MM.1S (cell line): Measurements from ENCODE around the gene PIEZO2.

Experiments
- EZH2 ChIP-seq: fragments of 300-600 bp; sonication (generic); optimal IDR thresholded peaks from 2 replicates; pipeline ENCODE3; 2017; ENCODE audit warnings: low read depth, mild to moderate bottlenecking, antibody characterized with exemption, low read length, mixed read lengths
- TF ChIP-seq, protein P1 (sequence below): fragments of 300-600 bp; sonication (generic); IDR thresholded peaks from 2 replicates; pipeline ENCODE4 v1.5.1; 2016; ENCODE audit warnings: antibody characterized with exemption, low read length, mixed read lengths

DNA sequence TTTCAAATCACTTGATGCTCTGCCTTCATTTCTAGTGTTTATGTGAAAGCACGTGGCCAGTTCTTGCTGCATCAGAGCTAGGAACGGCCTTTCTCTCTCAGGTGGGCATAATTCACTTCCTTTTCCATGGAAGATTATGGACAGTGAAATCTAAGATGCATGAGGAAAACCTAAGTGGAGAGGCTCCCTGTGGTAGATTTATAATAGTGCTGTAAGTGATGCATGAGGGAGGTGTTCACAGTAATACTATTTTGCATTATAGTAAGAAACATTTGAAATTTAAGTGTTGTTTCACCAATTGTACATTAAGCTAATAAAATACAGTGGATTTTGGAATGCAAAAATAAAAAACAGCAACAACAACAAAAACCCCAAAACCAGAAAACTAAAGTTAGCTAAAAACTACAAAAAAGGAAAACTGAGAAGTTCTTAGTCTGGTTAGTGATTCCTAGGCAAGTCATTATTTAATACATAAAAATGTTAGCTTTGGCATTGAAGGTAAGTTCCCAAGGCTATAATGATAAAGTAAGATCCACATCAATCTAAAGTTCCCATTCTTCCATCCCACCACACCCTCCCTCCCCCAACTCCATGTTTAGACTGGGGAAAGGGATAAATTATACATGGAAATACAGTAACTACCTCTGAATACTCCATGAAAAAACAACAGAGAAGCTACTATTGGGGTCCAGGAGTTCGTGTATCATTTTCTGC lies 469.7 kb downstream of the PIEZO2 start:
- no peak for TF ChIP-seq EZH2
- TF ChIP-seq, protein P1, sequence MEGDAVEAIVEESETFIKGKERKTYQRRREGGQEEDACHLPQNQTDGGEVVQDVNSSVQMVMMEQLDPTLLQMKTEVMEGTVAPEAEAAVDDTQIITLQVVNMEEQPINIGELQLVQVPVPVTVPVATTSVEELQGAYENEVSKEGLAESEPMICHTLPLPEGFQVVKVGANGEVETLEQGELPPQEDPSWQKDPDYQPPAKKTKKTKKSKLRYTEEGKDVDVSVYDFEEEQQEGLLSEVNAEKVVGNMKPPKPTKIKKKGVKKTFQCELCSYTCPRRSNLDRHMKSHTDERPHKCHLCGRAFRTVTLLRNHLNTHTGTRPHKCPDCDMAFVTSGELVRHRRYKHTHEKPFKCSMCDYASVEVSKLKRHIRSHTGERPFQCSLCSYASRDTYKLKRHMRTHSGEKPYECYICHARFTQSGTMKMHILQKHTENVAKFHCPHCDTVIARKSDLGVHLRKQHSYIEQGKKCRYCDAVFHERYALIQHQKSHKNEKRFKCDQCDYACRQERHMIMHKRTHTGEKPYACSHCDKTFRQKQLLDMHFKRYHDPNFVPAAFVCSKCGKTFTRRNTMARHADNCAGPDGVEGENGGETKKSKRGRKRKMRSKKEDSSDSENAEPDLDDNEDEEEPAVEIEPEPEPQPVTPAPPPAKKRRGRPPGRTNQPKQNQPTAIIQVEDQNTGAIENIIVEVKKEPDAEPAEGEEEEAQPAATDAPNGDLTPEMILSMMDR = no peak
